HG02852 (cell line): ENCODE data around the gene ADIPOR2.

Experiments used
- ATAC-seq: cut with Tn5 transposase; IDR thresholded peaks from one replicate; pipeline ENCODE4 v1.9.1; 2021; ENCODE audit warnings: mild to moderate bottlenecking, moderate library complexity; ENCODE audit not compliant: unreplicated experiment

ADIPOR2 gene

GRCh38 chr12:1826867-1827705 lies 136.2 kb downstream of the ADIPOR2 start:
- ATAC-seq = no peak

- no peak for ATAC-seq
Measured at GRCh38 chr12:1827826-1828805, 137.2 kb downstream of the ADIPOR2 start.

- no peak for ATAC-seq
Measured at GRCh38 chr12:1828856-1829255, 138.0 kb downstream of the ADIPOR2 start.

GRCh38 chr12:1829306-1829900 lies 138.5 kb downstream of the ADIPOR2 start:
- ATAC-seq = no peak

GRCh38 chr12:1830401-1830845 lies 139.6 kb downstream of the ADIPOR2 start:
- no peak for ATAC-seq

- no peak for ATAC-seq
Measured at GRCh38 chr12:1830981-1831963, 140.4 kb downstream of the ADIPOR2 start.

GRCh38 chr12:1832801-1833595 lies 142.1 kb downstream of the ADIPOR2 start:
- ATAC-seq = no peak

GRCh38 chr12:1833596-1834028 lies 142.7 kb downstream of the ADIPOR2 start:
- ATAC-seq = no peak

GRCh38 chr12:1834186-1834925 lies 143.5 kb downstream of the ADIPOR2 start:
- no peak for ATAC-seq

GRCh38 chr12:1835211-1836131 lies 144.6 kb downstream of the ADIPOR2 start:
- ATAC-seq = no peak

- ATAC-seq = no peak
Measured at GRCh38 chr12:1836241-1836803, 145.5 kb downstream of the ADIPOR2 start.

GRCh38 chr12:1836854-1837421 lies 146.1 kb downstream of the ADIPOR2 start:
- ATAC-seq = no peak

GRCh38 chr12:1837541-1838204 lies 146.8 kb downstream of the ADIPOR2 start:
- ATAC-seq = no peak
